ENCODE results near the gene HRC. TPM values are rescaled to one million over a fixed set of nuclear protein-coding genes. Genes with fewer than 3 reads are reported as not detected.

HRC gene
- total RNA-seq, 1 donor from 2014 or later, result 0.72 TPM

- H3K9me3 Mint-ChIP-seq (ENCODE audit: unreplicated experiment), result no peaks in the 10 kb centered on the region
Measured at GRCh38 chr19:49168421-49168820, 13.2 kb upstream of the HRC start.

DNA sequence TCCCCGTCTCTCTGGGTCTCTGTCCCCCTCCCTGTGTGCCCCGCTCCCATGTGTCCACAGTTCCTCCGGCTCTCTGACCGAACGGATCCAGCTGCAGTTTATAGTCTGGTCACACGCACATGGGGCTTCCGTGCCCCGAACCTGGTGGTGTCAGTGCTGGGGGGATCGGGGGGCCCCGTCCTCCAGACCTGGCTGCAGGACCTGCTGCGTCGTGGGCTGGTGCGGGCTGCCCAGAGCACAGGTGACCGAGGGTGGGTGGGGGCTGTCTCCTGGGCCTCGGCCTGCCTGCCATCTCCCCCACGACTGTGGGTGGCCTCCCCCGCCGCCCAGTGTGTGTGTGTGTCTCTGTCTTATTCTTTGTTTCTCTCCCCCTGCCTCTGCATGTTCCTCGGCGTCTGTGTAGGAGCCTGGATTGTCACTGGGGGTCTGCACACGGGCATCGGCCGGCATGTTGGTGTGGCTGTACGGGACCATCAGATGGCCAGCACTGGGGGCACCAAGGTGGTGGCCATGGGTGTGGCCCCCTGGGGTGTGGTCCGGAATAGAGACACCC is 12.7 kb upstream of the HRC start:
- H3K4me3 Mint-ChIP-seq (ENCODE audit: unreplicated experiment), result peak overlapping the region; percentile 47
- peaks cover 19% of the 10 kb centered on the region for H3K36me3 Mint-ChIP-seq (ENCODE audit: low read depth, unreplicated experiment)
- H3K27me3 Mint-ChIP-seq (ENCODE audit: unreplicated experiment), result peaks cover 3% of the 10 kb centered on the region
- H3K27ac Mint-ChIP-seq (ENCODE audit: unreplicated experiment), result no peak overlapping the region
- peaks cover 15% of the 10 kb centered on the region for H3K4me1 Mint-ChIP-seq (ENCODE audit: unreplicated experiment)
- DNase-seq (ENCODE audit: low spot score), result no peak
- H3K9me3 Mint-ChIP-seq (ENCODE audit: unreplicated experiment), result no peaks in the 10 kb centered on the region
- TF ChIP-seq, protein P1, sequence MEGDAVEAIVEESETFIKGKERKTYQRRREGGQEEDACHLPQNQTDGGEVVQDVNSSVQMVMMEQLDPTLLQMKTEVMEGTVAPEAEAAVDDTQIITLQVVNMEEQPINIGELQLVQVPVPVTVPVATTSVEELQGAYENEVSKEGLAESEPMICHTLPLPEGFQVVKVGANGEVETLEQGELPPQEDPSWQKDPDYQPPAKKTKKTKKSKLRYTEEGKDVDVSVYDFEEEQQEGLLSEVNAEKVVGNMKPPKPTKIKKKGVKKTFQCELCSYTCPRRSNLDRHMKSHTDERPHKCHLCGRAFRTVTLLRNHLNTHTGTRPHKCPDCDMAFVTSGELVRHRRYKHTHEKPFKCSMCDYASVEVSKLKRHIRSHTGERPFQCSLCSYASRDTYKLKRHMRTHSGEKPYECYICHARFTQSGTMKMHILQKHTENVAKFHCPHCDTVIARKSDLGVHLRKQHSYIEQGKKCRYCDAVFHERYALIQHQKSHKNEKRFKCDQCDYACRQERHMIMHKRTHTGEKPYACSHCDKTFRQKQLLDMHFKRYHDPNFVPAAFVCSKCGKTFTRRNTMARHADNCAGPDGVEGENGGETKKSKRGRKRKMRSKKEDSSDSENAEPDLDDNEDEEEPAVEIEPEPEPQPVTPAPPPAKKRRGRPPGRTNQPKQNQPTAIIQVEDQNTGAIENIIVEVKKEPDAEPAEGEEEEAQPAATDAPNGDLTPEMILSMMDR (IDR thresholded peaks at IDR 0.05; ENCODE audit: unreplicated experiment), result no peak

More at GRCh38 chr19:49168421-49168820, 13.2 kb upstream of the HRC start:
- Mint-ChIP-seq H3K27ac (ENCODE audit: unreplicated experiment) (no peak overlapping the region), H3K4me3 (ENCODE audit: unreplicated experiment) (no peak overlapping the region), H3K36me3 (ENCODE audit: low read depth, unreplicated experiment) (peaks cover 19% of the 10 kb centered on the region), H3K4me1 (ENCODE audit: unreplicated experiment) (peaks cover 15% of the 10 kb centered on the region), H3K27me3 (ENCODE audit: unreplicated experiment) (peaks cover 3% of the 10 kb centered on the region)
- no peak for DNase-seq (ENCODE audit: low spot score)
- TF ChIP-seq, protein P1 (IDR thresholded peaks at IDR 0.05; ENCODE audit: unreplicated experiment), result no peak

- Mint-ChIP-seq H3K27me3 (ENCODE audit: unreplicated experiment) (peaks cover 3% of the 10 kb centered on the region), H3K9me3 (ENCODE audit: unreplicated experiment) (no peaks in the 10 kb centered on the region), H3K27ac (ENCODE audit: unreplicated experiment) (no peak overlapping the region), H3K4me3 (ENCODE audit: unreplicated experiment) (no peak overlapping the region), H3K4me1 (ENCODE audit: unreplicated experiment) (peaks cover 15% of the 10 kb centered on the region), H3K36me3 (ENCODE audit: low read depth, unreplicated experiment) (peaks cover 19% of the 10 kb centered on the region)
- DNase-seq (ENCODE audit: low spot score), result no peak
- TF ChIP-seq, protein P1 (IDR thresholded peaks at IDR 0.05; ENCODE audit: unreplicated experiment), result no peak
Measured at GRCh38 chr19:49165865-49166301, 10.7 kb upstream of the HRC start.

DNA sequence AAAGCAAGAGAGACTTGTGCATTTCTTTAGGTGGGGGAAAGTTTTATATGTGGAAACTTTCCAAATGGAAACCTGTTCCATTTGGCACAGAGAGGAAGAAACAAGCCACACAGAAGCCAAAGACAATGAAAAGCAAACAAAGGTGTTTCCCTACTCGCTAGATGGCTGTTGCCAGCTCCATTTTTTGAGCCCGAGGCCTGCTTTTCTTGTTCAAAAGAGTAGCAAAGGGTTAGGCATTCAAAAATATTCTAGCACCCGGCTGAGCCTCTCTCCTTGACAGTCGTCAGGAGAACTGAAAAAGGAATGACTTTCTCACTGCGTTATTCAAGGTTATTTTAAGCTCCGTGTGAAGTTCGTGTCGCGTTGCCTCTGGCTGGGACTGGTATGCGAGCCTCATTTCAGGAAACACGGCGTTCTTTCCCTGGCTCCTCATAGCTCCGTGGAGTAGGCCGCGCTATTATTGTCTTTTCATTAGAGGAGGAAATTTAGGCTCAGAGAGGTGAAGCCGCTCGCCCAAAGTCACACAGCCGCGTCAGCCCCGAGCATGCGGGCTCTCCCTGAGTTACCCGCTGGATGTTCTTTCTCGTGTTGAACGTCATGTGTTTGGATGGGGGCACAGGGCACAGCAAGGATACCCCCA is 10.0 kb upstream of the HRC start:
- H3K9me3 Mint-ChIP-seq (ENCODE audit: unreplicated experiment), result no peaks in the 10 kb centered on the region
- TF ChIP-seq, protein P1 (IDR thresholded peaks at IDR 0.05; ENCODE audit: unreplicated experiment), result no peak
- peaks cover 21% of the 10 kb centered on the region for H3K36me3 Mint-ChIP-seq (ENCODE audit: low read depth, unreplicated experiment)
- peaks cover 15% of the 10 kb centered on the region for H3K4me1 Mint-ChIP-seq (ENCODE audit: unreplicated experiment)
- DNase-seq (ENCODE audit: low spot score), result no peak
- H3K4me3 Mint-ChIP-seq (ENCODE audit: unreplicated experiment), result no peak overlapping the region
- H3K27ac Mint-ChIP-seq (ENCODE audit: unreplicated experiment), result peak overlapping the region; percentile 87
- H3K27me3 Mint-ChIP-seq (ENCODE audit: unreplicated experiment), result peaks cover 6% of the 10 kb centered on the region

DNA sequence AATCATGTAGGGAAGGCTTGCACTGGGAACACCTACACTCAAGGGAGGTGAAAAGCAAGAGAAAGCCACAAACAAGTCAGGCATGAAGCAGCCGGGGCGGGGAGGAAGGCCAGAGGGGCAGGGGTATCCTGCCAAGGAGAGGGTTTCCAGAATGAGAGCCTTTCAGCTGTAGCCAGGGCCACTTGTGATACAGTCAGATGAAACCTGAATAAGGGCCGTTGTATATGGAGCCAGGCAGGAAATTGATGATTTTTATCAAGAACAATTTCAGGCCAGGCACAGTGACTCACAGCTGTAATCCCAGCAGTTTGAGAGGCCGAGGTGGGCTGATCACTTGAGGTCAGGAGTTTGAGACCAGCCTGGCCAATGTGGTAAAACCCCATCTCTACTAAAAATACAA is 6.8 kb upstream of the HRC start:
- Mint-ChIP-seq H3K4me3 (ENCODE audit: unreplicated experiment) (no peak overlapping the region), H3K27ac (ENCODE audit: unreplicated experiment) (no peak overlapping the region), H3K27me3 (ENCODE audit: unreplicated experiment) (peaks cover 11% of the 10 kb centered on the region), H3K4me1 (ENCODE audit: unreplicated experiment) (peaks cover 28% of the 10 kb centered on the region), H3K9me3 (ENCODE audit: unreplicated experiment) (no peaks in the 10 kb centered on the region), H3K36me3 (ENCODE audit: low read depth, unreplicated experiment) (peaks cover 27% of the 10 kb centered on the region)
- DNase-seq (ENCODE audit: low spot score), result no peak
- TF ChIP-seq, protein P1 (IDR thresholded peaks at IDR 0.05; ENCODE audit: unreplicated experiment), result no peak
